Lung (tissue), 12 donors: ENCODE measurements around the gene CYP2F1. TPM values are rescaled to one million over a fixed set of nuclear protein-coding genes. Genes with fewer than 3 reads are reported as not detected.
A peak's percentile ranks its signal among the peaks of the same experiment; 100 is the strongest.

Source experiments
- ATAC-seq: fragments of 200-7000 bp; cut with Tn5 transposase; one replicate; pipeline ENCODE4 v1.9.1; 2020; ENCODE audit warnings: moderate number of reproducible peaks; ENCODE audit not compliant: insufficient read depth, low FRiP score
- DNase-seq, 3 donors: peaks; one replicate each; pipeline ENCODE4 v3.0.0-alpha.2; 2013 to 2017
- H3K27ac ChIP-seq, 2 donors: one replicate each; pipeline ENCODE4 v1.5.1; 2013; ENCODE audit warnings: mild to moderate bottlenecking in 2 of 2, moderate library complexity in 2 of 2, control low read depth in 1 of 2, inconsistent platforms in 1 of 2, low read depth in 1 of 2, low read length in 1 of 2
- H3K27me3 ChIP-seq, 3 donors: one replicate each; pipeline ENCODE4 v1.5.1; 2013; ENCODE audit warnings: low read length in 2 of 3; ENCODE audit not compliant: control insufficient read depth in 3 of 3, insufficient read depth in 3 of 3
- H3K36me3 ChIP-seq, 4 donors: one replicate each; pipeline ENCODE4 v1.5.1; 2013; ENCODE audit warnings: low read length in 4 of 4, mild to moderate bottlenecking in 1 of 4, moderate library complexity in 1 of 4; ENCODE audit not compliant: control insufficient read depth in 4 of 4, insufficient read depth in 4 of 4
- H3K4me1 ChIP-seq, 5 donors: one replicate each; pipeline ENCODE4 v1.5.1; 2013; ENCODE audit warnings: low read length in 5 of 5, mild to moderate bottlenecking in 2 of 5, moderate library complexity in 1 of 5; ENCODE audit not compliant: control insufficient read depth in 5 of 5, insufficient read depth in 5 of 5
- H3K4me3 ChIP-seq: one replicate; pipeline ENCODE4 v1.5.1; 2013; ENCODE audit warnings: mild to moderate bottlenecking, control low read depth, moderate library complexity
- H3K9ac ChIP-seq, 2 donors: one replicate each; pipeline ENCODE4 v1.5.1; 2013; ENCODE audit warnings: low read length in 2 of 2, control low read depth in 1 of 2; ENCODE audit not compliant: insufficient read depth in 1 of 2
- H3K9me3 ChIP-seq, 4 donors: one replicate each; pipeline ENCODE4 v1.5.1; 2013; ENCODE audit warnings: low read length in 3 of 4, mild to moderate bottlenecking in 1 of 4, moderate library complexity in 1 of 4; ENCODE audit not compliant: control insufficient read depth in 4 of 4, insufficient read depth in 3 of 4
- WGBS, 2 donors: extraction: QIAGEN DNeasy Blood & Tissue Kit; methylation state at CpG; one replicate each; pipeline ENCODE4 v1.1.7; 2013; 5-methylcytosine and 5-hydroxymethylcytosine counted together
- polyA plus RNA-seq, 2 donors: library from polyadenylated mRNA; stranded (reverse); fragments of 200-250 nt; gene quantifications; one replicate each; pipeline ENCODE4 v1.2.1, GENCODE V29; 2013
- total RNA-seq, 2 donors: library from RNA; depleted of rRNA in 1 of 2; stranded (reverse); fragments of >200 nt in 1 of 2; gene quantifications; one replicate each; pipeline ENCODE4 v1.2.1, GENCODE V29; 2014 to 2021
- TF ChIP-seq, protein P1 (sequence below): IDR thresholded peaks from 2 replicates; pipeline ENCODE4 v1.5.1; 2012; ENCODE audit warnings: mild to moderate bottlenecking; ENCODE audit errors: control extremely low read depth, extremely low read depth
- donor health status: control.
- donor health status: control.
- donor health status: Bipolar disorder and iron deficiency.
- donor health status: healthy.
- donor health status: DM: yes; HTN: yes; CAD: no.

Gene CYP2F1
- total and polyA plus RNA-seq, 4 donors, result 0.85 to 16.4 (median 6.4) TPM

DNA sequence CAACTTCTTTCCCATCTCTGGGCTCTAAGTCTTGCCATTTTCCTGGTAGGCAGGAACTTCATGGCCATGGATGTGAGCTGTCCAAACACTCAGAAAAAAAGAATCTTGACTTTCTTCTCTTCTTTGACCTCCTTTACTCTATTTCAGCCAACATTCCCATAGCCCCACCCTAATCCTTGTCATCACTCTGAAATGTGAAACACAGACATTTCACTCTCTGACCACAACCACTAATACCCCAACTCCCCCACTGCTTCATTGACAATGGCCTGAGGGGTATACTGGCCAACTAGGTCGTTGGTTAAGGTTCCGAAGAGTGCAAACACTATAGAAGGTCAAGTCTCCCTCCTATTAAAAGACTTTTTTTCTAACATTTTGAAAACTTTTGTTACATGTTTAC is 30.7 kb upstream of the CYP2F1 start:
- Histone ChIP-seq H3K4me1 (no peaks in the 10 kb centered on the region), H3K27ac (no peak overlapping the region), H3K9ac (no peak overlapping the region), H3K27me3 (peaks cover 0 to 11% (median under 1%) of the 10 kb centered on the region in 3 donors), H3K36me3 (no peaks in the 10 kb centered on the region), H3K4me3 (no peak overlapping the region), H3K9me3 (peaks cover 0 to 9% (median 1%) of the 10 kb centered on the region in 4 donors)
- TF ChIP-seq, protein P1, sequence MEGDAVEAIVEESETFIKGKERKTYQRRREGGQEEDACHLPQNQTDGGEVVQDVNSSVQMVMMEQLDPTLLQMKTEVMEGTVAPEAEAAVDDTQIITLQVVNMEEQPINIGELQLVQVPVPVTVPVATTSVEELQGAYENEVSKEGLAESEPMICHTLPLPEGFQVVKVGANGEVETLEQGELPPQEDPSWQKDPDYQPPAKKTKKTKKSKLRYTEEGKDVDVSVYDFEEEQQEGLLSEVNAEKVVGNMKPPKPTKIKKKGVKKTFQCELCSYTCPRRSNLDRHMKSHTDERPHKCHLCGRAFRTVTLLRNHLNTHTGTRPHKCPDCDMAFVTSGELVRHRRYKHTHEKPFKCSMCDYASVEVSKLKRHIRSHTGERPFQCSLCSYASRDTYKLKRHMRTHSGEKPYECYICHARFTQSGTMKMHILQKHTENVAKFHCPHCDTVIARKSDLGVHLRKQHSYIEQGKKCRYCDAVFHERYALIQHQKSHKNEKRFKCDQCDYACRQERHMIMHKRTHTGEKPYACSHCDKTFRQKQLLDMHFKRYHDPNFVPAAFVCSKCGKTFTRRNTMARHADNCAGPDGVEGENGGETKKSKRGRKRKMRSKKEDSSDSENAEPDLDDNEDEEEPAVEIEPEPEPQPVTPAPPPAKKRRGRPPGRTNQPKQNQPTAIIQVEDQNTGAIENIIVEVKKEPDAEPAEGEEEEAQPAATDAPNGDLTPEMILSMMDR, result no peak
- 68 to 69% methylated on average over 2 of the region's 2 CpGs for WGBS, 2 donors
- DNase-seq, result peak in 2 of 3 donors; percentile 1 to 9
- ATAC-seq, result no peak

DNA sequence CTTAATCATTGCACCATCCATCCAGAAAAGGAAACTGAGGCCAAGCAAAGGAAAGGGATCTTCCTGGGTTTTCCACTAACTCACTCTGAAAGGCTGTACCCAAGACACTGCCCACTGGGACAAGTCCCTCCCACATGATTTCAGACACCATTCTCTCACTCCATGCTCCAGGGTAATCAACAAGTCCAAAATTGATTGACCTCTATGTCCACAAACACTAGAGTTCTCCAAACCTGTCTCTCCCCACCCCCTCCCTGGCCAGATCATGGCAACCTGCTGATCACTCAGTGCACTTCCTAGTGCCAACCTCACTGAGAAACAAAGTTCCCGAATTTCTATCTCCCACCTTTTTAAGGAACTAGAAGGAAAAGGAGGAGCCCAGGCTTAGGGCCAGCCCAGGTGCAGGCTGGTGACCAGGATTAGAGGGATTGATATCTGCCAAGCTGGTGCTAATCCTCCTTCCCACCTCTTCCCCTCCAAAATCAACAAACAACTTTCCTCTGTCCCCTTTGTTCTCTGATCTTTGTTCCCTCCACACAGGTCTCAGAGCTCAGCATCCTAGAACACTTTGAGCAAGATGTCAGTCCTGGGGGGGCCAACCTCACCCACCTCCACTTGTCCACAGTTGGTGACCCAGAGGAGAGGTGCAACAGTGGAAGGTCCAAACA is 28.4 kb upstream of the CYP2F1 start:
- peaks cover 0 to 23% (median 3%) of the 10 kb centered on the region in 3 donors for H3K27me3 ChIP-seq
- no peaks in the 10 kb centered on the region for H3K4me1 ChIP-seq
- H3K9ac ChIP-seq, result no peak overlapping the region
- H3K4me3 ChIP-seq, result no peak overlapping the region
- peaks cover 0 to 8% (median 0%) of the 10 kb centered on the region in 4 donors for H3K9me3 ChIP-seq
- no peaks in the 10 kb centered on the region for H3K36me3 ChIP-seq
- TF ChIP-seq, protein P1, result no peak
- WGBS, 2 donors, result 48 to 61% methylated on average over 1 of the region's 1 CpG
- no peak for ATAC-seq
- H3K27ac ChIP-seq, result no peak overlapping the region
- no peak for DNase-seq

DNA sequence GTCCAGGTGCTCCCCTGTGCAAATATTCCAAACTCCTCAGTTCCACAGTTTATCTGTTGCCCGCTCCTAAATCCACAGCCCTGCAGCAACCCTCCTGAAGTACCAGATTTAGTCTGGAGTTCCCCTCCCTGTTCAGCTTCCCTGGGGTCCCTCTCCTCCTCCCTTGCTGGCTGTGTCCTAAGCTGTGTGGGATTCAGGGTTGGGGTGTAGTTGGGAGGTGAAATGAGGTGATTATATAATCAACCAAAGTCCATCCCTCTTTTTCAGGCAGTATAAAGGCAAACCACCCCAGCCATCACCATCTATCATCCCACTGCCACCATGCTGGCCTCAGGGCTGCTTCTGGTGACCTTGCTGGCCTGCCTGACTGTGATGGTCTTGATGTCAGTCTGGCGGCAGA is 26.1 kb upstream of the CYP2F1 start, which contains the start of gene CYP2A13:
Gene CYP2A13 (plus strand): TSS at position 301 of the 400 bp plus-strand sequence. CDS start 21 bp downstream, at position 322.
- no peaks in the 10 kb centered on the region for H3K36me3 ChIP-seq
- peaks cover 2 to 28% (median 3%) of the 10 kb centered on the region in 3 donors for H3K27me3 ChIP-seq
- WGBS, 2 donors, result 76 to 79% methylated on average over 2 of the region's 2 CpGs
- no peak within 1 kb of the TSS for H3K4me3 ChIP-seq
- peaks cover 0 to 1% (median 0%) of the 10 kb centered on the region in 4 donors for H3K9me3 ChIP-seq
- TF ChIP-seq, protein P1, result no peak
- DNase-seq (no peak), ATAC-seq (no peak)
- no peak within 1 kb of the TSS for H3K9ac ChIP-seq
- H3K4me1 ChIP-seq, result no peaks in the 10 kb centered on the region
- no peak within 1 kb of the TSS for H3K27ac ChIP-seq
